Ascending aorta (tissue), 2 donors: Measurements from ENCODE around the gene CDIPT. TPM values are rescaled to one million over a fixed set of nuclear protein-coding genes. Genes with fewer than 3 reads are reported as not detected.

Experiments used
- DNase-seq, 2 donors: peaks; one replicate each; pipeline ENCODE4 v3.0.0-alpha.2; 2019; ENCODE audit warnings: low spot score in 2 of 2
- H3K27ac ChIP-seq, 2 donors: fragments of 200-600 bp; sonication (generic); one replicate each; pipeline ENCODE4 v1.5.1; 2016 to 2017; ENCODE audit warnings: mild to moderate bottlenecking in 1 of 2
- H3K27me3 ChIP-seq: fragments of 200-600 bp; sonication (generic); one replicate; pipeline ENCODE4 v1.5.1; 2017
- H3K36me3 ChIP-seq, 2 donors: fragments of 200-600 bp; sonication (generic); one replicate each; pipeline ENCODE4 v1.5.1; 2016
- H3K4me1 ChIP-seq, 2 donors: fragments of 200-600 bp; sonication (generic); one replicate each; pipeline ENCODE4 v1.5.1; 2016 to 2017; ENCODE audit warnings: mild to moderate bottlenecking in 1 of 2
- H3K4me3 ChIP-seq, 2 donors: fragments of 200-600 bp; sonication (generic); one replicate each; pipeline ENCODE4 v1.5.1; 2016 to 2017; ENCODE audit warnings: mild to moderate bottlenecking in 1 of 2
- H3K9me3 ChIP-seq, 2 donors: fragments of 200-600 bp; sonication (generic); one replicate each; pipeline ENCODE4 v1.5.1; 2016
- intact Hi-C: fragments of 100-400 bp; cut with DNase I; formaldehyde crosslinking; loops from one replicate; pipeline ENCODE4 v1.15.1; 2023
- total RNA-seq: library from RNA; depleted of rRNA; stranded (reverse); fragments of >200 nt; gene quantifications from one replicate; pipeline ENCODE4 v1.1.0, GENCODE V29; 2016
- TF ChIP-seq, protein P1 (sequence below), 3 experiments: fragments of 200-600 bp in 2 of 3; fragments of 450-650 bp in 1 of 3; sonication (generic) in 2 of 3; IDR thresholded peaks; one replicate each; pipeline ENCODE4 v1.5.1; 2016 to 2019; ENCODE audit warnings: antibody characterized with exemption in 3 of 3, mild to moderate bottlenecking in 1 of 3, moderate library complexity in 1 of 3

Gene CDIPT
- total RNA-seq, 1 donor from 2014 or later, result 174 TPM

DNA sequence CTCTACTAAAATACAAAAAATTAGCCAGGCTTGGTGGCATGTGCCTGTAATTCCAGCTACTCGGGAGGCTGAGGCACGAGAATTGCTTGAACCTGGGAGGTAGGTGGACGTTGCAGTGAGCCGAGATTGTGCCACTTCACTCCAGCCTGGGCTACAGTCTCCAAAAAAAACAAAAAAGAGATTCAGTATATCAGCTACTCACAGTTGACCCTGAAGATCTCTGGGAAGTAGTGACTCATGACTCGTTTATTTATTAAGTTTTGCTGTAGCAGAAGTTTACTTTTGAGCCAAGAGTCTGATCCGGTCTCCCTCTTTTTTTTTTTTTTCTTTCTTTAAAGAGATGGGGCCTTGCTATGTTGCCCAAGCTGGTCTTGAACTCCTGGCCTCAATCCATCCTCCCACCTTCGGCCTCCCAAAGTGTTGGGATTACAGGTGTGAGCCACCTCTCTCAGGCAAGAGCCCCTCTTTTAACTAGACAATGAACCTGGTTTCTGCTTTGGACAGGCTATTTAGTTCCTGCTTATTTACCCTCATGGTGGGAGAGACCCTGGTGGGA is 38.4 kb downstream of the CDIPT start:
- H3K4me1 ChIP-seq, result peaks cover 28 to 41% of the 10 kb centered on the region in 2 donors
- no peaks in the 10 kb centered on the region for H3K36me3 ChIP-seq
- DNase-seq, result no peak
- no peaks in the 10 kb centered on the region for H3K9me3 ChIP-seq
- intact Hi-C loops, result loop anchor here (2.0 to 5.0 kb wide), 3 partner anchors 24 to 243 kb away; partner anchors contain the start of genes ALDOA, HIRIP3 and INO80E
- TF ChIP-seq, protein P1, sequence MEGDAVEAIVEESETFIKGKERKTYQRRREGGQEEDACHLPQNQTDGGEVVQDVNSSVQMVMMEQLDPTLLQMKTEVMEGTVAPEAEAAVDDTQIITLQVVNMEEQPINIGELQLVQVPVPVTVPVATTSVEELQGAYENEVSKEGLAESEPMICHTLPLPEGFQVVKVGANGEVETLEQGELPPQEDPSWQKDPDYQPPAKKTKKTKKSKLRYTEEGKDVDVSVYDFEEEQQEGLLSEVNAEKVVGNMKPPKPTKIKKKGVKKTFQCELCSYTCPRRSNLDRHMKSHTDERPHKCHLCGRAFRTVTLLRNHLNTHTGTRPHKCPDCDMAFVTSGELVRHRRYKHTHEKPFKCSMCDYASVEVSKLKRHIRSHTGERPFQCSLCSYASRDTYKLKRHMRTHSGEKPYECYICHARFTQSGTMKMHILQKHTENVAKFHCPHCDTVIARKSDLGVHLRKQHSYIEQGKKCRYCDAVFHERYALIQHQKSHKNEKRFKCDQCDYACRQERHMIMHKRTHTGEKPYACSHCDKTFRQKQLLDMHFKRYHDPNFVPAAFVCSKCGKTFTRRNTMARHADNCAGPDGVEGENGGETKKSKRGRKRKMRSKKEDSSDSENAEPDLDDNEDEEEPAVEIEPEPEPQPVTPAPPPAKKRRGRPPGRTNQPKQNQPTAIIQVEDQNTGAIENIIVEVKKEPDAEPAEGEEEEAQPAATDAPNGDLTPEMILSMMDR (IDR thresholded peaks at IDR 0.05), result no peak
- peak overlapping the region; percentile 69 to 88 for H3K27ac ChIP-seq
- peak overlapping the region; percentile 38 to 41 for H3K4me3 ChIP-seq
- no peaks in the 10 kb centered on the region for H3K27me3 ChIP-seq

DNA sequence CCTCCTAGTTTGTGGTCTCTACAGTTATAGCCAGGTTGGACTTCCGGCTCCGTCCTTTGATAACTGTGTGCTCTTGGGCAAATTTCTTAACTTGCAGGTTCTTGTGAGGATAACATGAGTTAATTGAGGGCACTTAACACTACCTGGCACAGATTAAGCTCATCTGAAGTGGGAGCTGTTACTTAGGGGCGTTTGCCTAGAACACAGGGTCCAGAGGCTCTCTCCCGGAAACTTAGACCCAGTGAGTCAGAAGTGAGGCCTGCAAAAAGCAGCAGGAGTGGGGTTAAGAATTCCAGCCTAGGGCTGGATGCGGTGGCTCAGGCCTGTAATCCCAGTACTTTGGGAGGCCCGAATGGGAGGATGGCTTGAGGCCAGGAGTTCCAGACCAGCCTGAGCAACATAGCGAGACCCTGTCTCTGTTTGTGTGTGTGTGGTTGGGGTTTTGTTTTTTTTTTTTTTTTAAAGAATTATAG is 41.3 kb downstream of the CDIPT start:
- peak overlapping the region; percentile 54 to 76 for H3K4me3 ChIP-seq
- no peaks in the 10 kb centered on the region for H3K9me3 ChIP-seq
- peak overlapping the region; percentile 90 to 92 for H3K27ac ChIP-seq
- DNase-seq, result no peak
- H3K4me1 ChIP-seq, result peaks cover 28 to 54% of the 10 kb centered on the region in 2 donors
- peaks cover 0 to 18% of the 10 kb centered on the region in 2 donors for H3K36me3 ChIP-seq
- intact Hi-C loops, result loop anchor here (5.0 kb wide), 2 partner anchors 176 to 246 kb away; partner anchors contain the start of genes ALDOA, HIRIP3 and INO80E
- TF ChIP-seq, protein P1 (IDR thresholded peaks at IDR 0.05), result no peak
- no peaks in the 10 kb centered on the region for H3K27me3 ChIP-seq

DNA sequence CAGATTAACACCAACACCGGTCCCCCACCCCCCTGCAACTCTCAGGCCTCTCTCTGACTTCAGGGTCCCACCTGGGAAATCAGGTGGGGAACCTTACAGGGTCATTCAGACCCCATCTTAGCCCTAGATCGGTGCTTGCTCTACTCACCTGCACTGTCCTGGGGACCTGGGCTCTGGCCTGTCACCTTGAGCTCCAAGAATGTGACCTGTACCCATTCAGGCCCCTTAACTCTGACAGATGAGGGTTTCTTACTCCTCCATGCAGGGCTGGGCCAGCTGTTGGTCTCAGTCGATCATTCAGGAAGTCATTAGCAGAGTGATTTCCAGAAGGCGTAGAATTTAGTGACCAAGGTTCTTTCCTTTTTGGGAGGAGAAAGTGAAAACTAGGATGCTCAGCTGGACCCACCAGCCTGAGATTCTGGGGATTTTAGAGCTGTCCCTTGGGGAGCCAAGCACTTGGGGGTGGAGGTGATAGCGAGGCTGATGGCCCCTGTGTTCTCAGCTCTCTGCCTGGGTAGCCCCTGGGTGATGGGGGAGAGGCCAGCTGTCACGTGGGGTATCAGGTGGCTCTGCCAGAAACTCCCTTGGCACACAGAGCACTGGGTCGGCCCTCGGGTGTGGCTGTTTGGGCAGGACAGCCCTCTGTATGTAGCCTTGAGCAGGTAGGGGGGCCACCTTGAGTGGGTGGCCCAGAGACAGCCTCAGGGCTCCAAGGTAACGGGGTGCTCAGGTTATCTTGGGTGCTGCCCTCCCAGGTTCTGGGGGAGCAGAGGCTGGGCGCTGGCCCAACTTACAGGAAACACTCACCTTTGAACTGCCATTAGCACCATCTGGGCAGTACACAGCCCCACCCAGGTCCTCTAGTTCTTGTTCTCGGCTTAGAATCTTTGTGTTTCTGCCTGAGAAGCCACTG is 42.0 kb downstream of the CDIPT start:
- Histone ChIP-seq H3K27ac (peak overlapping the region; percentile 90 to 92), H3K27me3 (no peaks in the 10 kb centered on the region), H3K36me3 (peaks cover 0 to 18% of the 10 kb centered on the region in 2 donors), H3K4me3 (peak overlapping the region; percentile 54 to 76), H3K4me1 (peaks cover 28 to 50% of the 10 kb centered on the region in 2 donors), H3K9me3 (no peaks in the 10 kb centered on the region)
- intact Hi-C loops, result loop anchor here (1.0 to 5.0 kb wide), 3 partner anchors 42 to 246 kb away; partner anchors contain the start of genes ALDOA, CDIPT, HIRIP3 and INO80E
- DNase-seq, result no peak
- TF ChIP-seq, protein P1 (IDR thresholded peaks at IDR 0.05), result no peak

DNA sequence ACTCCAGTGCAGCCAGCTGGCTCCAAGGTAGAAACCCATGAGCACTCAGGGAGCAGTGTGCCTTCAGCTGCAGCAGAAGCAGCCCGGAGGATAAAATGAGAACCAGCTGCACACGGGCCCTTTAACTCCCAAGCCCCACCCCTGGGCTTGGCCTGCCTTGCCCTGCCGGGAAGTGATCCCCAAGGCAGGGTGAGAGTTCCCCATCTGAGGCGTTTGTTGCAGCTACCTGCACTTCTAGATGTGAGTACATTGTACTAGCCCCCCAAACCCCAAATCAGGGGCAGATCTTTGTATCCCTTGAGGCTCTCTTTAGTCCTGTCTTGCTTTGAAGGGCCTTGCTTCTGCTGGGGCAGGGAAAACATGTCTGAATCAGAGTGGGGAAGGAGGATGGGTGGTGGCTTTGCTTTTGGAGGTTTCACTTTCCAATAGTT is 42.7 kb downstream of the CDIPT start, which contains the start of gene MVP:
Gene MVP, plus strand, starts transcription at position 192 of the 431 bp plus-strand sequence. CDS start 10,088 bp downstream, outside the sequence.
- TF ChIP-seq, protein P1 (IDR thresholded peaks at IDR 0.05), result no peak
- peaks cover 0 to 18% of the 10 kb centered on the region in 2 donors for H3K36me3 ChIP-seq
- peak in 1 of 2 donors; percentile 88 for DNase-seq
- H3K27ac ChIP-seq, result peak within 1 kb of the TSS; percentile 90 to 92
- intact Hi-C loops, result loop anchor here (1.0 to 5.0 kb wide), 3 partner anchors 43 to 247 kb away; partner anchors contain the start of genes ALDOA, CDIPT, HIRIP3 and INO80E
- H3K4me3 ChIP-seq, result peak within 1 kb of the TSS; percentile 54 to 76
- H3K27me3 ChIP-seq, result no peaks in the 10 kb centered on the region
- H3K4me1 ChIP-seq, result peaks cover 23 to 44% of the 10 kb centered on the region in 2 donors
- H3K9me3 ChIP-seq, result no peaks in the 10 kb centered on the region

DNA sequence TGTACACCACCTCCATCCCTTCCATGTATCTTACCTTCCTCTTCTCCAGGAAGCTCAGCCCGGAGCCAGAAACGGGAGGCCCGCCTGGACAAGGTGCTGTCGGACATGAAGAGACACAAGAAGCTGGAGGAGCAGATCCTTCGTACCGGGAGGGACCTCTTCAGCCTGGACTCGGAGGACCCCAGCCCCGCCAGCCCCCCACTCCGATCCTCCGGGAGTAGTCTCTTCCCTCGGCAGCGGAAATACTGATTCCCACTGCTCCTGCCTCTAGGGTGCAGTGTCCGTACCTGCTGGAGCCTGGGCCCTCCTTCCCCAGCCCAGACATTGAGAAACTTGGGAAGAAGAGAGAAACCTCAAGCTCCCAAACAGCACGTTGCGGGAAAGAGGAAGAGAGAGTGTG is 43.5 kb downstream of the CDIPT start:
- intact Hi-C loops, result loop anchor here (10.0 kb wide), 1 partner anchor 555 kb away; the partner anchor contains the start of genes MYL11 and TBC1D10B
- no peak for DNase-seq
- peak overlapping the region; percentile 54 to 76 for H3K4me3 ChIP-seq
- H3K27me3 ChIP-seq, result no peaks in the 10 kb centered on the region
- TF ChIP-seq, protein P1 (IDR thresholded peaks at IDR 0.05), result no peak
- peak overlapping the region in 1 of 2 donors; percentile 92 for H3K27ac ChIP-seq
- H3K36me3 ChIP-seq, result peaks cover 0 to 18% of the 10 kb centered on the region in 2 donors
- H3K9me3 ChIP-seq, result no peaks in the 10 kb centered on the region
- H3K4me1 ChIP-seq, result peaks cover 19 to 44% of the 10 kb centered on the region in 2 donors
